ENCODE measurements around the gene TYSND1.

Gene TYSND1

GRCh38 chr10:70147259-70147625, 742 bp upstream of the TYSND1 start:
- H3K4me1 ChIP-seq (ENCODE audit: control insufficient read depth, insufficient read depth, low read length, poor library complexity, severe bottlenecking), result peaks cover 15% of the 10 kb centered on the region
- H3K9me3 ChIP-seq (ENCODE audit: control insufficient read depth, low read length), result no peaks in the 10 kb centered on the region
- H3K27ac ChIP-seq (ENCODE audit: insufficient read depth, low read length, poor library complexity, severe bottlenecking), result peak overlapping the region; percentile 87
- H3K4me3 ChIP-seq (ENCODE audit: insufficient read depth, low read depth, low read length, poor library complexity, severe bottlenecking), result peak overlapping the region; percentile 82
- no peak for DNase-seq
- H3K36me3 ChIP-seq (ENCODE audit: control insufficient read depth, insufficient read depth, low read length), result peaks cover 11% of the 10 kb centered on the region
- no peaks in the 10 kb centered on the region for H3K27me3 ChIP-seq (replicated peaks; ENCODE audit: control insufficient read depth, insufficient read depth, low read length, poor library complexity, severe bottlenecking)

GRCh38 chr10:70145666-70146488, 623 bp downstream of the TYSND1 start:
- H3K36me3 ChIP-seq (ENCODE audit: control insufficient read depth, insufficient read depth, low read length), result peaks cover 14% of the 10 kb centered on the region

GRCh38 chr10:70145166-70145665, 1.3 kb downstream of the TYSND1 start:
- peaks cover 14% of the 10 kb centered on the region for H3K36me3 ChIP-seq (ENCODE audit: control insufficient read depth, insufficient read depth, low read length)
- no peaks in the 10 kb centered on the region for H3K27me3 ChIP-seq (replicated peaks; ENCODE audit: control insufficient read depth, insufficient read depth, low read length, poor library complexity, severe bottlenecking)
- DNase-seq, result no peak
- H3K4me3 ChIP-seq (ENCODE audit: insufficient read depth, low read depth, low read length, poor library complexity, severe bottlenecking), result peak overlapping the region; percentile 82
- peak overlapping the region; percentile 87 for H3K27ac ChIP-seq (ENCODE audit: insufficient read depth, low read length, poor library complexity, severe bottlenecking)
- H3K4me1 ChIP-seq (ENCODE audit: control insufficient read depth, insufficient read depth, low read length, poor library complexity, severe bottlenecking), result peaks cover 15% of the 10 kb centered on the region
- H3K9me3 ChIP-seq (ENCODE audit: control insufficient read depth, low read length), result no peaks in the 10 kb centered on the region

More at GRCh38 chr10:70145666-70146488, 623 bp downstream of the TYSND1 start:
- Histone ChIP-seq H3K4me1 (ENCODE audit: control insufficient read depth, insufficient read depth, low read length, poor library complexity, severe bottlenecking) (peaks cover 15% of the 10 kb centered on the region), H3K9me3 (ENCODE audit: control insufficient read depth, low read length) (no peaks in the 10 kb centered on the region), H3K27ac (ENCODE audit: insufficient read depth, low read length, poor library complexity, severe bottlenecking) (peak overlapping the region; percentile 87), H3K27me3 (replicated peaks; ENCODE audit: control insufficient read depth, insufficient read depth, low read length, poor library complexity, severe bottlenecking) (no peaks in the 10 kb centered on the region), H3K4me3 (ENCODE audit: insufficient read depth, low read depth, low read length, poor library complexity, severe bottlenecking) (peak overlapping the region; percentile 82)
- DNase-seq, result peak; percentile 61 to 66 (median 65)

GRCh38 chr10:70144372-70145110, 2.0 kb downstream of the TYSND1 start:
- Histone ChIP-seq H3K27ac (ENCODE audit: insufficient read depth, low read length, poor library complexity, severe bottlenecking) (peak overlapping the region; percentile 87), H3K4me3 (ENCODE audit: insufficient read depth, low read depth, low read length, poor library complexity, severe bottlenecking) (peak overlapping the region; percentile 82), H3K27me3 (replicated peaks; ENCODE audit: control insufficient read depth, insufficient read depth, low read length, poor library complexity, severe bottlenecking) (no peaks in the 10 kb centered on the region), H3K9me3 (ENCODE audit: control insufficient read depth, low read length) (no peaks in the 10 kb centered on the region), H3K4me1 (ENCODE audit: control insufficient read depth, insufficient read depth, low read length, poor library complexity, severe bottlenecking) (peaks cover 15% of the 10 kb centered on the region), H3K36me3 (ENCODE audit: control insufficient read depth, insufficient read depth, low read length) (peaks cover 13% of the 10 kb centered on the region)
- no peak for DNase-seq

- no peak for DNase-seq
- Histone ChIP-seq H3K27ac (ENCODE audit: insufficient read depth, low read length, poor library complexity, severe bottlenecking) (no peak overlapping the region), H3K4me1 (ENCODE audit: control insufficient read depth, insufficient read depth, low read length, poor library complexity, severe bottlenecking) (peaks cover 15% of the 10 kb centered on the region), H3K27me3 (replicated peaks; ENCODE audit: control insufficient read depth, insufficient read depth, low read length, poor library complexity, severe bottlenecking) (no peaks in the 10 kb centered on the region), H3K36me3 (ENCODE audit: control insufficient read depth, insufficient read depth, low read length) (peaks cover 15% of the 10 kb centered on the region), H3K4me3 (ENCODE audit: insufficient read depth, low read depth, low read length, poor library complexity, severe bottlenecking) (no peak overlapping the region), H3K9me3 (ENCODE audit: control insufficient read depth, low read length) (no peaks in the 10 kb centered on the region)
These were observed 3.9 kb downstream of the TYSND1 start for GRCh38 chr10:70142555-70142954.

- H3K4me1 ChIP-seq (ENCODE audit: control insufficient read depth, insufficient read depth, low read length, poor library complexity, severe bottlenecking), result peaks cover 5% of the 10 kb centered on the region
- no peaks in the 10 kb centered on the region for H3K9me3 ChIP-seq (ENCODE audit: control insufficient read depth, low read length)
- no peaks in the 10 kb centered on the region for H3K27me3 ChIP-seq (replicated peaks; ENCODE audit: control insufficient read depth, insufficient read depth, low read length, poor library complexity, severe bottlenecking)
- no peak overlapping the region for H3K27ac ChIP-seq (ENCODE audit: insufficient read depth, low read length, poor library complexity, severe bottlenecking)
- no peak overlapping the region for H3K4me3 ChIP-seq (ENCODE audit: insufficient read depth, low read depth, low read length, poor library complexity, severe bottlenecking)
- peaks cover 15% of the 10 kb centered on the region for H3K36me3 ChIP-seq (ENCODE audit: control insufficient read depth, insufficient read depth, low read length)
- no peak for DNase-seq
These were observed 6.2 kb downstream of the TYSND1 start for GRCh38 chr10:70140297-70140696.

- no peak for DNase-seq
- Histone ChIP-seq H3K9me3 (ENCODE audit: control insufficient read depth, low read length) (no peaks in the 10 kb centered on the region), H3K27me3 (replicated peaks; ENCODE audit: control insufficient read depth, insufficient read depth, low read length, poor library complexity, severe bottlenecking) (no peaks in the 10 kb centered on the region), H3K4me3 (ENCODE audit: insufficient read depth, low read depth, low read length, poor library complexity, severe bottlenecking) (no peak overlapping the region), H3K27ac (ENCODE audit: insufficient read depth, low read length, poor library complexity, severe bottlenecking) (no peak overlapping the region), H3K36me3 (ENCODE audit: control insufficient read depth, insufficient read depth, low read length) (peaks cover 15% of the 10 kb centered on the region), H3K4me1 (ENCODE audit: control insufficient read depth, insufficient read depth, low read length, poor library complexity, severe bottlenecking) (peaks cover 2% of the 10 kb centered on the region)
These were observed 6.6 kb downstream of the TYSND1 start for GRCh38 chr10:70139997-70140250.

- H3K9me3 ChIP-seq (ENCODE audit: control insufficient read depth, low read length), result no peaks in the 10 kb centered on the region
- DNase-seq, result no peak
- no peak overlapping the region for H3K27ac ChIP-seq (ENCODE audit: insufficient read depth, low read length, poor library complexity, severe bottlenecking)
- no peaks in the 10 kb centered on the region for H3K27me3 ChIP-seq (replicated peaks; ENCODE audit: control insufficient read depth, insufficient read depth, low read length, poor library complexity, severe bottlenecking)
- H3K4me1 ChIP-seq (ENCODE audit: control insufficient read depth, insufficient read depth, low read length, poor library complexity, severe bottlenecking), result no peaks in the 10 kb centered on the region
- H3K36me3 ChIP-seq (ENCODE audit: control insufficient read depth, insufficient read depth, low read length), result peaks cover 15% of the 10 kb centered on the region
- H3K4me3 ChIP-seq (ENCODE audit: insufficient read depth, low read depth, low read length, poor library complexity, severe bottlenecking), result no peak overlapping the region
These were observed 7.1 kb downstream of the TYSND1 start for GRCh38 chr10:70139151-70139996.

GRCh38 chr10:70137927-70138883, 8.3 kb downstream of the TYSND1 start:
- Histone ChIP-seq H3K4me1 (ENCODE audit: control insufficient read depth, insufficient read depth, low read length, poor library complexity, severe bottlenecking) (no peaks in the 10 kb centered on the region), H3K9me3 (ENCODE audit: control insufficient read depth, low read length) (no peaks in the 10 kb centered on the region), H3K27ac (ENCODE audit: insufficient read depth, low read length, poor library complexity, severe bottlenecking) (no peak overlapping the region), H3K36me3 (ENCODE audit: control insufficient read depth, insufficient read depth, low read length) (peaks cover 15% of the 10 kb centered on the region), H3K27me3 (replicated peaks; ENCODE audit: control insufficient read depth, insufficient read depth, low read length, poor library complexity, severe bottlenecking) (no peaks in the 10 kb centered on the region), H3K4me3 (ENCODE audit: insufficient read depth, low read depth, low read length, poor library complexity, severe bottlenecking) (no peak overlapping the region)
- DNase-seq, result no peak
